ENCODE results near the gene DOC2A.
"Not testable (repeated sequence)": the region's sequence is repeated elsewhere in the genome, so short reads cannot be mapped to it uniquely, and the experiment has no call there.

Gene DOC2A

DNA sequence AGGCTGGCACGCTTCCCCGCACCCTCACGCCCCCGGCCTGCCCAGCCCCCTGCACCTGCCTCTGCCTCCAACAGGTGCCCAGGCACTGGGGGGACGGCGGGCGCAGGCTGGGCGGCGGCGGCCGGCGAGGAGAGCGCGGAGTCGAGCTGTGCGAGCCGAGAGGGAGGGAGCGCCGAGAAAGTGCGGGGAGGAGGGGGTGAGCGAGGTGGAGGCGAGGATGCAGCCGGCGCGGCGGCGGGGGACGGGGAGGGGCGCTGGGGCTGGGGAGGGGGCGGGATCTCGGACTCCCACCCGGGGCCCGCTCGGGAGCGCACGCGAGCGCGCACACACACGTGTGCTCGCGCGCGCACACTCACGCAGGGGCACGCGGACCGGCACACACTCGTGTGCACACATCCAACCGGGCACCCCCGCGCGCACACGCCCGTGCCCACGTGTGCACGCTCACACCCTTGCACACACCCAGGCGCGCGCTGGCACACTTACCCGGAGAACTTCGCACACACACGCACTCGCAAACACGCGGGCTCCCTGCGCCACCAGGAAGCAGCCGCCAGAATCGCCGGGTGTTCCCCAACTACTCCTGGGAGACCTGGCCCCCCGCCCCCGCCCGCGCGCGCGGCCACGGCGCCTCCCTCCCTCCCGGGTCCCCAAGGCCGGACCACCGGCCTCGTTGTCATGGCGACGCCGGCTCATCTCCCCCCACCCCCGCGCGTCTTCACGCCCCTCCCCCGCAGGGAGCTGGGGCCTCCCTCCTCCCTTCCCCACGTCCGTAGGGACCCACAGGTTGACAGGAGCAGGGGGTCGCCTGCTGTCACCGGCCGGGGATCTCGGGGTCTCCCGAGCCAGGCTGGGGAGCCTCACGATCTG is at the start of gene DOC2A:
Gene DOC2A, minus strand, starts transcription at position 184 of the 870 bp plus-strand sequence. CDS start 805 bp downstream, outside the sequence.
- in situ Hi-C loops (cut with MboI; ENCODE audit: low sequenced_read_pairs): loop anchor here (25.0 kb wide), 1 partner anchor 899 kb away; no protein-coding TSS in a partner anchor

DNA sequence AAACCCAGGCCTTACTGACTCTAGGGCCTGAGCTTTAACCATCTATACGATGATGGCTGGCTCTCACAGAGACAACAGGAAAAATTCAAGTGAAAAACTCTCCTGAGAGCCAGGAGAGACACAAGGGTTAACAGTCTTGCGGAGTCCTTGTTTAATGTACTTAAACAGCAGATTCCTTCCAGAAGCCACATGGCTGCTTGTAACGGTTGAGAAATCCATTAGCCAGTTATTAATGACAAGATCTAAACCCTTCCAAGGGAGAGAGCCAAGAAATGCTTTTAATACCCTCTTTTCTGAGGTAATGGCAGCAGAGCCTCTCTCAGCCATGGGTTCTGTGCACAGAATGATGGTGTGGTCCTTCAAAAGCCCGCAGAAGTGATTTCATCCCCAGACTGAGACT is 49.5 kb upstream of the DOC2A start:
- in situ Hi-C loops (cut with MboI; ENCODE audit: low sequenced_read_pairs): no loop called here

DNA sequence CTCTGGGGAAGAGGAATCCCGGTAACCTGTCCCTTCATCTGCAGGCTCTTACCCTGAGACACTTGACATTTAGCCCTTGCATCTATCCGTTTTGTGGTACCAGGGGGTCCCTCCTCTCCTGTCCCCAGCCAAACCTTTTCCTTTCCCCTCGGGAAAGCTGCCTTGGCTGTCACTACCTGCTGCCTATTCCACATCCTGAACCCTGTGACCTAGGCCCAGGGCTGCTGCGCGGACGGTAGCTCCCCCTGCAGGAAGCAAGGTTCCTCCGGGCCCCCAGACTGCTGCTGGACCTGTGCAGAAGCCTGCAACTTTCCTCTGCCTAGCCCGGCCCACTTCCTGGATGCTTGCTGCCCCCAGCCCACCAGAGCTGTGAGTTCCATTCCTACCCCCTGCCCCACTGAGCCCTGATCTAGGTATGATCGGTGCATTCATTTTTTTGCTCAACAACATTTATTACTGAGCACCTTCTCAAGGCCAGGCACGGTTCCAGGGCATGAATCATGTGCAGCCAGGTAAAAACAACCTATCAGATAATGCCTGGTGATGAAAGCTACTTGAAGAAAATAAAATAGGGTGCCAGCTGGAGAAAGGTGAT is 44.2 kb upstream of the DOC2A start:
- in situ Hi-C loops (cut with MboI; ENCODE audit: low sequenced_read_pairs): no loop called here

DNA sequence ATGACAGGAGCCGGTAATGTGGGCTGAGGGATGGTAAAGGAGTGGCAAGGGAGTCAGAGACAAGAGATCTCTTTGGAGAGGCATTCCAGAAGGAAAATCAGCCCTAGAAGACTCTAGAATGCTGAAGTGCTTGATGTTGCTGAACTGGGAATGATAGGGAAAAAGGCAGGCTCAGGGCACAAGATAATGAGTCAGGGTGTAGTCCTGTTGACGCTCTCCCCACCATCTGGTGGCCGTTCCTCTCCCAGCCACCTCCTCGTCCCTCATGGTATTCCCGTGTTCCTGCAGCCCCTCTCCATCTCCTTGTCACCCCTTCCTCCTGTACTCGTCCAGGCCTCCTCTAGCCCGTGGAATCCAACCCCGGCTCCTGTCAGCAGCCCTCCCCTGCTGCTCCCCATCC is 43.6 kb upstream of the DOC2A start:
- in situ Hi-C loops (cut with MboI; ENCODE audit: low sequenced_read_pairs): no loop called here

DNA sequence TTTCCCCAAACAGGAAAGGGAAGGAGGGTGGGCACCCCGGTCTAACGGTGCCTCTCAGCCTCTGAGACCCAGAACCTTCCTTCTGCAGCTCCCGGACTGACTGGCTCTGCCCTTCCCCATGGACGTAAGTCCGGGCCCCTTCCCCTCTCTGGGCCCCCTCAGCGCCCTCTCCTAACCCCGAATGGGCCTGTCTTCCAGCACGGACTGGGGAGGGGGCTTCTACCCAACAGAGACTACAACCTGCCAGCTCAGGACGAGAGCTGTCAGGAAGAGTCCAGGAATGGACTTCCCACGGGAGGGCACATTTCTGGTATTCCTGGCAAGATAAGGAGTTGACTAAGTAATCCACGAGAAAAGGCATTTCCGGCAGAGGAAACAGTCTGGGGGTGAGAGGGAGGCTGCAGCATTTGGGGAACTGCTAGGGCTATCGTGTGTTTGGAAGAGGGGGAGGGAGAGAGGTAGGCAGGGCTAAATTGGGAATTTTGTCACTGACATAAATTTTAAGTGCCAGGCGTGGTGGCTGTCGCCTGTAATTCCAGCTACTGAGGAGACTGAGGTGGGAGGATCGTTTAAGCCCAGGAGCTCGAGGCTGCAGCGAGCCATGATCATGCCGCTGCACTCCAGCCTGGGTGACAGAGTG is 42.7 kb upstream of the DOC2A start:
- in situ Hi-C loops (cut with MboI; ENCODE audit: low sequenced_read_pairs): no loop called here

DNA sequence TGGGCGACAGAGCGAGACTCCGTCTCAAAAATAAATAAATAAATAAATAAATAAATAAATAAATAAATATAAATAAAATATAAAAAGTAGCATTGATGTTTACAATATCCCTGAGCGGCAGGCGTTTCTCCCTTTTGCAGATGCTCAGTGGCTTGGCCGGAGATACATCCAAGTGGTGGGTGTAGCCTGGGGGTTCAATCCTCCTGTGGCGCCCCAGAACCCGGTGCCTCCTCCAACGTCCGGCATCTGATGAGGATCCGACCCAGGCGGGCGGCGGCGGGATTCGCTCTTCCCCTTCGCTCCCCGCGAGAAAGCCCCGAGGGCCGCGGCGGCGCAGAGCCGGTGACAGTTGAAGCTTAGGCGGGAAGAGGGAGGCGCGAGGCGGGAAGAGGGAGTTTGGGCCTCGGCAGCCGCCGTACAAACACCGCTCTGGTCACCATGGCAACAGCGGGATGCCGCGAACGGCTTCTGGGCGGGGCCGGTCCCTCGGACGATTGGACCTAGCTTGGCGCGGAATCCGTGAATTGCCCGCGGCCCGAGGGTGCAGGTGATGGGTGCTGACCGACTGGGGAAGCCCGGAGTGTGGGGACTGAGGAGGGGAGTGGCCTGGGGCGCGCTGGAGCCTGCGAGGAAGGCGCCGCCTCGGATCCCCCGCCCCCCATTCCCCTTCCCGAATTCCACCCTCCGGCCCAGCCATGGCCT is 42.0 kb upstream of the DOC2A start:
- in situ Hi-C loops (cut with MboI; ENCODE audit: low sequenced_read_pairs): no loop called here

DNA sequence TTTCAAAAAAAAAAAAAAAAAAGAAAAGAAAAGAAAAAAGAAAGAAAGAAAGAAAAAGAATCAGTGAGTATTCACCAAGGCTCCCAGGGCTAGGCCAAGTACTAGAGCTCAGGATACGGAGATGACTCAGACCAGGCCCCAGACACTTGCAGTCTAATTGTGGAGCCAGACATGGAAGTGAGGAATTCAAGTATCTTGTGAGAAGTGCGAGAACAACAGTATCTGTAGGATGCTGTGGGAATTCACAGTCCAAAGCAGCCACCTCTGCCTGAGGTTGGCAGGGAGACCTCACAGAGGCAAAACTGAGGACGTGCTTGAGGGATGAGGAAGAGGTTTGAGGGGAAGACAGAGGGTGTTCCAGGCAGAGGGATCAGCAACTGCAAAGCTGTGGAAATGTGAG is 40.7 kb upstream of the DOC2A start:
- in situ Hi-C loops (cut with MboI; ENCODE audit: low sequenced_read_pairs): no loop called here

DNA sequence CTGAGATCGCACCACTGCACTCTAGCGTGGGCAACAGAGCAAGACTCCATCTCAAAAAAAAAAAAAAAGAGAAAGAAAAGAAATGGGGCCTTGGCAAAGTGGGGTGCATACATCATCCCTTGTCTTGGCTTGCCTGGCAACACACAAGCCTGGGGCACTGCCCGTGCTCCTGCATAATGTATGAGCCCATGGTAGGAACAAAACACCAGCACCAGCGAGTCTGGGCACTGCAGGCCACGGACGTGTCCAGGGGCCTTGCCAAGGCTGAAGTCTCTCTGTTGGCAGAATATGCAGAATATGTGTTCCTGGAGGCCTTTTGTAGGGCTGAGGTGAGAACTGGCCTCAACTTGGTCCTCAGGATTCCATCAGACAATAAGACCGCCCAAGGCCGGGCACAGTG is 39.0 kb upstream of the DOC2A start:
- in situ Hi-C loops (cut with MboI; ENCODE audit: low sequenced_read_pairs): no loop called here

DNA sequence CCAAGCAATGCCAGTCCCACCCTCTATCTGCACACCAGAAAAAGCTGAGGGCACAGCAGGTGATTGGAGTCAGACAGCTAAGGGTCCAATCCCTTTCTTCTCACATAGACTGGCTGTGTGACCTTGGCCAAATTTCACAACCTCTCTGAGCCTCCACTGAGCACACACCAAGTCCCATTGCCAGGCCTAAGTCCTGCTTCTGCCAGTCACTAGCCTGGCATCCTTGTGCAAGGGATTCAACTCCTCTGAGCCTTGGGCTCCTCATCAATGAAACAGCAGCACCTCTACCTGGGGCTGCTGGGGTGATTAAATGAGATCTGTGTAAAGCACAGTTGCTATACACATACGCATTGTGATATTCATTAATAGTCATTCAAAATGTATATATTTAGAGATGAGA is 35.8 kb upstream of the DOC2A start:
- in situ Hi-C loops (cut with MboI; ENCODE audit: low sequenced_read_pairs): no loop called here

DNA sequence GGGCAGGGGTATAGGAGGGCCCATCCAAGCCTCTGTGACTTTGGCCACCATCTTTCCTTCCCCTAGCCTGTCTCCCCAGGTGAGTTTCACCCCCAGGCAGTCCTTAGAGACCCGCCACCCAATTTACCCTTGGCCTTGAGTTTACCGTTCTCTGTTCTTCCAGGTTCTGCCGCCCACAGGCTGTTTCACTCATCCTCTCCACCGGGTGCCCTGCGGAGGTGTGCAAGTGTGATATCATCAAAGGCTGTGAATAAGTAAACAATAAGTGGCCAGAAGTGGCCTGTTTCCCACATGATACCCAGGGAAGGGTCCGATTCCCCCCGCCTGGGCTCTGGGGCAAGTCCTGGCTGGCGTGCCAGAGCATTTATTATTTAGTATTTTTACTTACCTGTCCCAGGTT is 35.4 kb upstream of the DOC2A start:
- in situ Hi-C loops (cut with MboI; ENCODE audit: low sequenced_read_pairs): no loop called here

DNA sequence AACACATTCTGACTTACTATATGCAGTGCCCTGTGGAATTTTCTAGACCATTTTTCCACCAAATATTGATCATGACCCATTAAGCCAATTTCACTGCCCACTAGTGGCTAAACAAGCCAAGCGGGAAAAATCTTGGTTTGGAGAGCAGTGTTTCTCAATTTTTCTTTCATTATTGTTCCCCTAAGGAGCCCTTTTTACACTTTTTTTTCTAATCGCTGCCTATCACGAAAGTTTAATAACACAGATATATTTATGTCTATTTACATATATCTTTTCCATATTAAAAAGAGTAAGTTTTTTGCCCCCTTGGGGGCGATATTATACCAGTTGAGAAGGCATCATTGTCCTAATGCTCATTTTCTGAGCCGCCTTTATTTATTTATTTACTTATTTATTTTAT is 31.0 kb upstream of the DOC2A start:
- in situ Hi-C loops (cut with MboI; ENCODE audit: low sequenced_read_pairs): no loop called here

DNA sequence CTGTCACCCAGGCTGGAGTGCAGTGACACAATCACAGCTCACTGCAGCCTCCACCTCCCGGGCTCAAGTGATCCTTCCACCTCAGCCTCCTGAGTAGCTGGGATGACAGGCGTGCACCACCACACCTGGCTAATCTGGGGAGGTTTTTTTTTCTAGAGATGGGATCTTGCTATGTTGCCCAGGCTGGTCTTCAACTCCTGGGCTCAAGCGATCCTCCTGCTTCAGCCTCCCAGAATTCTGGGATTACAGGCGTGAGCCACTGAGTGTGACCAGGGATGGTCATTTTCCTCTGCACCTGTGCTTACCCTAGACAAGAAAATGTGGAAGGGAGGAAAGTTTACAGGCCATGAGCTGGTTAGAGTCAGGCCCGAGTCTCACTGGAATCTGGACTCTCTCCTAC is 29.9 kb upstream of the DOC2A start:
- in situ Hi-C loops (cut with MboI; ENCODE audit: low sequenced_read_pairs): not testable (repeated sequence)

DNA sequence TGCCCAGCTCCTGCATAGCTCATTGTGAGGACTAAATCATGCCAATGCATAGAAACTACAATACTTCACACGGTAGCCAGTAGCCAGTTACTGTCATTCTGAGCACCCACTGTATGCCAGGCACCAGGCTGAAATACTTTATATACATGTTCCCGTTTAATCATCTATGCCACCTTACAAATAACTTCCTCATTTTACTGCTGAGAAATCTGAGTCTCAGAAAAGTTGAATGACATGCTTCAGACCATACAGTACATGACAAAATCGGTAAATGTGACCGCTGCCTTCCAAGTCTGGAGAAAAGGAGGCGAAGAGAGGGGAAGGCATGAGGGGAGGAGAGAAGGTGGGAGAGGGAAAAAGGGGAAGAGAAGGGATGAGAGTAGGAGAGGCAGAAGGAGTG is 29.4 kb upstream of the DOC2A start:
- in situ Hi-C loops (cut with MboI; ENCODE audit: low sequenced_read_pairs): no loop called here

DNA sequence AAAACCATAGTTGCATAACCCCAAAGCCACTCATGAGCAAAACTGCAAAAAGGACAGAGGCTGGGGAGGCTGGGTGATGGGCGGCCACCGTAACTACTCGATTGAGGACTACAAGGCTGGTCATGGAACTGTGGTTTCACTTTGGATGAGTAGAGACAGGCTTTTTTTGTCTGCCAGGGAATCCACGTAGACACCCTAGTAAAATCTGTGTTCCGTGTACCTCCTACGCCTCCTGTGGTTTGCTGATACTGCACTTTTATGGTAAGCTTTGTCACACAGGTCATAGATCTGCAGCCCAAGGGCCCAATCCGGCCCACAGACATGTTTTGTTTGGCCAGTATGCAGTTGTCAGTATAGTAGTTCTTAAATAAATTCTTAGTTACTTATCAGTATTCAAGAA is 22.4 kb upstream of the DOC2A start:
- in situ Hi-C loops (cut with MboI; ENCODE audit: low sequenced_read_pairs): no loop called here

DNA sequence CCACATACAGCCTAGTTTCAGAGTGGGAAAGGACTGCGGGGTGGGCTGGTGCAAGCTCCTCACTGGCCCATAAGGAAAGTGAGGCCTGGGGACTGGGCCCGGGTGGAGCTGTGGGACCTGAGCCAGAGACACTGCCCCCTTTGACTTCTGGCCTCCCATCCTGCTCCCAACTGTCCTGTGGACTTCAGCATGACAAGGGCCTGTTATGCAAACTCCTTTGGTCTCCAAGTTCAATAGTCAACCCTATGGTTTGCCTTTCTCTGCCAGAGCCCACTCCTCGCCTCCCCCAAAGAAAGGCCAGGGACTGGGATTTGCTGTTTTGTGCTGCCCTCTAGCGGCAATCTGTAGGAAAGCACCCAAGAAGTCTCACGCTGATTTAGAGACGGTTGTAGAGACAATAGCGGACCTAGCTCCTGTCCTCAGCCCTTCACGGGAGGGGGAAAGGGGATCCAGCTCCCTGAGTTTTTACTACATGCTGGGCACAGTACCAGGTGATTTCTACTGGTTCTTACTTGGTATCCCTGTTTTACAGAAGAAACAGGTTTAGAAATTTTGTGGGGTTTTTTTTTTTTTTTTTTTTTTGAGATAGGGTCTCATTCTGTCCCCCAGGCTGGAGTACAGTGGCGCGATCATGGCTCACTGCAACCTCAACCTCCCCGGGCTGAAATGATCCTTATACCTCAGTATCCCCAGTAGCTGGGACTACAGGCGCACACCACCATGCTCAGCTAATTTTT is 21.4 kb upstream of the DOC2A start:
- in situ Hi-C loops (cut with MboI; ENCODE audit: low sequenced_read_pairs): no loop called here

DNA sequence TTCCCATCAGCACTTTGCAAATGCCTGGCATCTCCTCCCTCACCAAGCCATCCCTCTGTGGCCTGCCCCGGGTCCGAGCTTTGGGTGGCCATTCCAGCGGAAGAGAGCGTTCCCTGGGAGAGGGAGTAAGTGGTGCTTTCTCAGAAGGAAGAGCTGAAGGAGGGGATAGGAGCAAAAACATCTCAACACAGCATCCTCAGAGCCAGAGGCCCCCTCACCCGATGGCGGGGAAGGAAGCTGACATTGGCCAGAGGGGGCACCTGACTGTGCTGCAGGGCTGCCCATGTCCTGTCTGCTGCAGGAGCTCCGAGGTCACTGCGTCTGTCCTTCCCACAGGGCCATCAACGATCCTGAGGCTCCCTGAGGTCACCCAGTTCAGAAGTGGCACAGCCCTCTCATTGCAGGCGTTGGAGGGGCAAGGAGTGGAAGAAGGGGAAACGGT is 20.7 kb upstream of the DOC2A start:
- in situ Hi-C loops (cut with MboI; ENCODE audit: low sequenced_read_pairs): no loop called here

DNA sequence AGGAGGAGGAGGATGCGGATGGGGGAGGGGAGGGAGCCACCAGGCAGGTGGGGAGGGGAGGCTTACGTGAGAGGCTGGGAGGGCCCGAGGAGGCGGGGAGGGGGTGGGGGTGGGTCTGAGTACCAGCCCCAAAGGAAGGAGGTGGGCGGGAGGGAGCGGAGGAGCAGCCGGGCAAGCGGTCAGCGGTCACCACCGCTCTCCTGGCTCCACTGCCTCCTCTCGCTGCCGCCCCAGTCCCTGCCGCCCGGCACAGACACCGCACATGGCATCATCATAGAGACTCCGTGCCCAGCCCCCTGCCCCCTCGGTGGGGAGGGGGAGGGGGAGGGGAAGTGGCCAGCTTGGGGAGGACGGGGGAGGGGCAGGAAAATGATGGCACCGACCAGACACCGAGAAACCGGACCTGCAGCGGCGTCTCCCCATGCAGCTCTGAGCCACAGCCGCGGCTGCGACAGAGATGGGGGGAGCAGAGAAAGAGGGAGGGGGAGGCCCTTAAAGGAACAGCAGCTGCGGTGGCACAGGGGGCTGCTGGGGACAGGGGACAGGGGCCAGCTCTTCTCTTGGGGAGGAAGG is 20.1 kb upstream of the DOC2A start, which contains the start of gene TLCD3B:
Gene TLCD3B, minus strand, starts transcription at position 431 of the 573 bp plus-strand sequence. CDS start 744 bp downstream, outside the sequence.
- in situ Hi-C loops (cut with MboI; ENCODE audit: low sequenced_read_pairs): no loop called here

DNA sequence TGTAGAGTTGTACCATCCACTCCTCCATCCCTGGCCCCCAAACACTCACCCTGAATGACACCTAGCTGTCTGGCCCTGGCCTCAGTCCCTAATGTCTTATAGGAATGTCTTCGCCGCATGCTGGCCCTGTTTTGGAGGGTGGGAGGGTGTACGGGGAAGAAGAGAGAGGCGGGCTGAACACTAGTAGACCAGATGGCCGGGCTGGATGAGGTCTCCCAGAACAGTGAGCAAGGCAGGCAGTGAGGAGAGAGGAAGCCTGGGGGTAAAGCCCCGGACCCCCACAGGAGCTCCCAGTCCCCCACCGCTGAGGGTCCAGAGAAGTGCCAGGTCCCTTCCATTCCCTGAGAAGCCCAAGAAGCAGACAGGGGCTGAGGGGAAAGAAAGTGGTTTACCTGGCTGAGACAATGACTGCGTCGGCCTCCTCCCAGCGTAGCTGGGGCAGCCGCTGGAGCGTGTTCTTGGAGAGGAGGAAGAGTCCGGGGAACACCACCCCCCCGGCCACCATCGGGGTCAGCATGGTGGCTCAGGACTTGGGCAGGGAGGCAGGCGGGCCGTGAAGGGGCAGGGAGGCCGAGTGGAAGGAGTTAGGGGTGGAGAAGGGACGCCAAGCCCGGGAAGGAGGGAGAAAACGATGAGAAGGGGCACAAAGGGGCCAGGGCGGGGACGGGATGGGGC is 19.3 kb upstream of the DOC2A start:
- in situ Hi-C loops (cut with MboI; ENCODE audit: low sequenced_read_pairs): no loop called here

DNA sequence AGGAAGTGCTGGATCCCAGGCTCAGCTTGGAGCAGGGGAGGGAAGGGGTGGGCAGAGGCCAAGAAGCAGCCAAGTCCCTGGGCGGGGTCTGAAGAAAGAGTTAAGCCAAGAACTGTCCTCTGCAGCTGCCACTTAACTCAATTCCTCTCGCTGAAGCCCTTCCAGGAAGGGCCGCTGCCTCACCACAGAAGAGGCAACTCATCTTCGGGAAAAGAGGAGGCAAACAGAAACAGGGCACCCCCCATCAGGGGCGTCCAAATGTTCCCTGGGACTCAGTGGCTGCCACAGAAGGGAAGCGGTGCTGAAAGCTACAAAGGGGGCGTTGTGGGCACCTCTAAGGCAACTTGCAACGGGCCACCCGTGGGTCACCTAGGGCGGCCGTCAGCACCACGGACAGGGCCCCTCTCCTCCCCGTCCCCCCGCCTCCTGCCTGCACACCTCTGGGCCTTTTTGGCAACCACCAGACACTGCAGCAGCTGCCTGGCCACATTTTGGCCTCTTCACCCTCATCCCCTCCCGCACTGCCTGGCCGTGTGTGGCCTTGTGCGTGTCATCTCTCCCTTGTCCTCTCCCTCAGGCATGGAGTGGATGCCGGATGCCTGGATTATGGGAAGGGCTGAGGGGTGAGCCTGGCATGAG is 17.7 kb upstream of the DOC2A start:
- in situ Hi-C loops (cut with MboI; ENCODE audit: low sequenced_read_pairs): loop anchor here (10.0 kb wide), 1 partner anchor 324 kb away; no protein-coding TSS in a partner anchor
